ENCODE measurements around the gene HNRNPK. TPM values are rescaled to one million over a fixed set of nuclear protein-coding genes. Genes with fewer than 3 reads are reported as not detected.

The HNRNPK gene
- polyA plus RNA-seq, 1 of the 3 experiments (the other 2 are of a cell fraction): 470 TPM

DNA sequence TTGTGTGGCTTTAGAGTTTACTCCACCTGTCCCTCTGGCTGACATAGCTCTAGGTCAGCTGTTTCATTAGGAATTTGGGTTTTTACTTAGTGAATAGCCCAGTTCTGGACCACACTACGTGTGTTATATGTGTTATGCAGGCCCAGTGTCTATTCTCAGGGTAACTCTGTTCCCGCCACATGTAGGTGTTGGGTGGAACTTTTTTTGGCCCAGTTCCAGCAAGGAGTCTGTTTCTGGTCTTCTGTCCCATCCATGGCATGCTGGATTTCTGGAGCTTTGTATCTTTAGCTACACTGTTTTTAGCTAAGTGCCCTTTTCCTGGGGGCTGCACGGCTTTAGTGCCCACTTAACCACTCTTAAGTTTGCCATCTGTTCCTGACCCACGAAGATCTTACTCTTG is 16.1 kb upstream of the HNRNPK start:
- Histone ChIP-seq H3K79me2 (ENCODE audit: insufficient read depth) (peaks cover 58% of the 10 kb centered on the region), H4K20me1 (ENCODE audit: insufficient read depth) (no peaks in the 10 kb centered on the region), H3K4me1 (ENCODE audit: control insufficient read depth in 1 of 2, insufficient read depth in 2 of 2, low read depth in 1 of 2, low read length in 1 of 2) (peaks cover 0 to 7% of the 10 kb centered on the region in 2 experiments; a peak in 1 of 4 replicates), H3K4me3 (ENCODE audit: low read depth in 2 of 2, low read length in 1 of 2) (no peak overlapping the region), H3K9ac (no peak overlapping the region), H3K27me3 (ENCODE audit: insufficient read depth) (no peaks in the 10 kb centered on the region), H3K9me3 (no peaks in the 10 kb centered on the region), H3K4me2 (no peak overlapping the region), H3K27ac (ENCODE audit: low read depth in 2 of 2, low read length in 1 of 2) (no peak overlapping the region), H3K36me3 (replicated peaks in 1 of 2; ENCODE audit: control insufficient read depth in 1 of 2, insufficient read depth in 2 of 2, low read length in 1 of 2) (peaks cover 4 to 13% of the 10 kb centered on the region in 2 experiments), H2AFZ (ENCODE audit: low read depth) (no peak overlapping the region), H3K9me2 (no peaks in the 10 kb centered on the region), H3F3A (replicated peaks; ENCODE audit: insufficient read depth) (peaks cover 2% of the 10 kb centered on the region)
- TF ChIP-seq SMC3 (IDR thresholded peaks at IDR 0.05; ENCODE audit: low read depth, low read length) (no peak), FOXM1 (IDR thresholded peaks at IDR 0.05; ENCODE audit: low read depth) (no peak), CHD2 (IDR thresholded peaks at IDR 0.05; ENCODE audit: low read length, partially characterized antibody) (no peak), RFX5 (IDR thresholded peaks at IDR 0.05; ENCODE audit: low read length) (no peak), NFIC (IDR thresholded peaks at IDR 0.05; ENCODE audit: borderline replicate concordance) (no peak), RAD21 (IDR thresholded peaks at IDR 0.05; ENCODE audit: low read length) (no peak), GABPA (IDR thresholded peaks at IDR 0.05; ENCODE audit: low read depth) (no peak), SIN3A (IDR thresholded peaks at IDR 0.05; ENCODE audit: borderline replicate concordance, low read depth, low read length) (no peak), ELF1 (IDR thresholded peaks at IDR 0.05) (no peak), RXRA (IDR thresholded peaks at IDR 0.05; ENCODE audit: borderline replicate concordance, low read depth) (no peak), FOXJ3 (CRISPR knock-in tag; IDR thresholded peaks at IDR 0.05) (no peak), JUND (IDR thresholded peaks at IDR 0.05) (no peak), MXI1 (IDR thresholded peaks at IDR 0.05; ENCODE audit: low read depth, low read length) (no peak)
- TF ChIP-seq, protein P1, sequence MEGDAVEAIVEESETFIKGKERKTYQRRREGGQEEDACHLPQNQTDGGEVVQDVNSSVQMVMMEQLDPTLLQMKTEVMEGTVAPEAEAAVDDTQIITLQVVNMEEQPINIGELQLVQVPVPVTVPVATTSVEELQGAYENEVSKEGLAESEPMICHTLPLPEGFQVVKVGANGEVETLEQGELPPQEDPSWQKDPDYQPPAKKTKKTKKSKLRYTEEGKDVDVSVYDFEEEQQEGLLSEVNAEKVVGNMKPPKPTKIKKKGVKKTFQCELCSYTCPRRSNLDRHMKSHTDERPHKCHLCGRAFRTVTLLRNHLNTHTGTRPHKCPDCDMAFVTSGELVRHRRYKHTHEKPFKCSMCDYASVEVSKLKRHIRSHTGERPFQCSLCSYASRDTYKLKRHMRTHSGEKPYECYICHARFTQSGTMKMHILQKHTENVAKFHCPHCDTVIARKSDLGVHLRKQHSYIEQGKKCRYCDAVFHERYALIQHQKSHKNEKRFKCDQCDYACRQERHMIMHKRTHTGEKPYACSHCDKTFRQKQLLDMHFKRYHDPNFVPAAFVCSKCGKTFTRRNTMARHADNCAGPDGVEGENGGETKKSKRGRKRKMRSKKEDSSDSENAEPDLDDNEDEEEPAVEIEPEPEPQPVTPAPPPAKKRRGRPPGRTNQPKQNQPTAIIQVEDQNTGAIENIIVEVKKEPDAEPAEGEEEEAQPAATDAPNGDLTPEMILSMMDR (IDR thresholded peaks at IDR 0.05): no peak
- TF ChIP-seq, protein P2, sequence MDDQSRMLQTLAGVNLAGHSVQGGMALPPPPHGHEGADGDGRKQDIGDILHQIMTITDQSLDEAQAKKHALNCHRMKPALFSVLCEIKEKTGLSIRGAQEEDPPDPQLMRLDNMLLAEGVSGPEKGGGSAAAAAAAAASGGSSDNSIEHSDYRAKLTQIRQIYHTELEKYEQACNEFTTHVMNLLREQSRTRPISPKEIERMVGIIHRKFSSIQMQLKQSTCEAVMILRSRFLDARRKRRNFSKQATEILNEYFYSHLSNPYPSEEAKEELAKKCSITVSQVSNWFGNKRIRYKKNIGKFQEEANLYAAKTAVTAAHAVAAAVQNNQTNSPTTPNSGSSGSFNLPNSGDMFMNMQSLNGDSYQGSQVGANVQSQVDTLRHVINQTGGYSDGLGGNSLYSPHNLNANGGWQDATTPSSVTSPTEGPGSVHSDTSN (IDR thresholded peaks at IDR 0.05): no peak
- TF ChIP-seq, protein P3, sequence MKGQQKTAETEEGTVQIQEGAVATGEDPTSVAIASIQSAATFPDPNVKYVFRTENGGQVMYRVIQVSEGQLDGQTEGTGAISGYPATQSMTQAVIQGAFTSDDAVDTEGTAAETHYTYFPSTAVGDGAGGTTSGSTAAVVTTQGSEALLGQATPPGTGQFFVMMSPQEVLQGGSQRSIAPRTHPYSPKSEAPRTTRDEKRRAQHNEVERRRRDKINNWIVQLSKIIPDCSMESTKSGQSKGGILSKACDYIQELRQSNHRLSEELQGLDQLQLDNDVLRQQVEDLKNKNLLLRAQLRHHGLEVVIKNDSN (IDR thresholded peaks at IDR 0.05; ENCODE audit: borderline replicate concordance, low read depth): no peak
- TF ChIP-seq, protein P4, sequence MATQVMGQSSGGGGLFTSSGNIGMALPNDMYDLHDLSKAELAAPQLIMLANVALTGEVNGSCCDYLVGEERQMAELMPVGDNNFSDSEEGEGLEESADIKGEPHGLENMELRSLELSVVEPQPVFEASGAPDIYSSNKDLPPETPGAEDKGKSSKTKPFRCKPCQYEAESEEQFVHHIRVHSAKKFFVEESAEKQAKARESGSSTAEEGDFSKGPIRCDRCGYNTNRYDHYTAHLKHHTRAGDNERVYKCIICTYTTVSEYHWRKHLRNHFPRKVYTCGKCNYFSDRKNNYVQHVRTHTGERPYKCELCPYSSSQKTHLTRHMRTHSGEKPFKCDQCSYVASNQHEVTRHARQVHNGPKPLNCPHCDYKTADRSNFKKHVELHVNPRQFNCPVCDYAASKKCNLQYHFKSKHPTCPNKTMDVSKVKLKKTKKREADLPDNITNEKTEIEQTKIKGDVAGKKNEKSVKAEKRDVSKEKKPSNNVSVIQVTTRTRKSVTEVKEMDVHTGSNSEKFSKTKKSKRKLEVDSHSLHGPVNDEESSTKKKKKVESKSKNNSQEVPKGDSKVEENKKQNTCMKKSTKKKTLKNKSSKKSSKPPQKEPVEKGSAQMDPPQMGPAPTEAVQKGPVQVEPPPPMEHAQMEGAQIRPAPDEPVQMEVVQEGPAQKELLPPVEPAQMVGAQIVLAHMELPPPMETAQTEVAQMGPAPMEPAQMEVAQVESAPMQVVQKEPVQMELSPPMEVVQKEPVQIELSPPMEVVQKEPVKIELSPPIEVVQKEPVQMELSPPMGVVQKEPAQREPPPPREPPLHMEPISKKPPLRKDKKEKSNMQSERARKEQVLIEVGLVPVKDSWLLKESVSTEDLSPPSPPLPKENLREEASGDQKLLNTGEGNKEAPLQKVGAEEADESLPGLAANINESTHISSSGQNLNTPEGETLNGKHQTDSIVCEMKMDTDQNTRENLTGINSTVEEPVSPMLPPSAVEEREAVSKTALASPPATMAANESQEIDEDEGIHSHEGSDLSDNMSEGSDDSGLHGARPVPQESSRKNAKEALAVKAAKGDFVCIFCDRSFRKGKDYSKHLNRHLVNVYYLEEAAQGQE (IDR thresholded peaks at IDR 0.05; ENCODE audit: low read depth, low read length): no peak
- ChIA-PET CTCF (interaction anchor here (1.6 kb wide), 2 partner anchors 59 to 177 kb away, joined by 3 to 8 read pairs; no protein-coding TSS in a partner anchor), POLR2A (interaction anchor here (0.6 to 0.8 kb wide), 2 partner anchors 14 to 16 kb away, joined by 3 read pairs; partner anchors contain the start of gene RMI1)
- WGBS (ENCODE audit: low lambda C conversion rate): 90% methylated on average over 4 of the region's 4 CpGs
- no peak for DNase-seq

All from SK-N-SH (cell line).